COLO829 (cell line): ENCODE data around the gene RABEPK.
"Not testable (repeated sequence)": the region's sequence is repeated elsewhere in the genome, so short reads cannot be mapped to it uniquely, and the experiment has no call there.

Source experiments
- DNase-seq: peaks from one replicate; pipeline ENCODE4 v3.0.0; 2012; ENCODE audit warnings: low spot score

Gene RABEPK

DNA sequence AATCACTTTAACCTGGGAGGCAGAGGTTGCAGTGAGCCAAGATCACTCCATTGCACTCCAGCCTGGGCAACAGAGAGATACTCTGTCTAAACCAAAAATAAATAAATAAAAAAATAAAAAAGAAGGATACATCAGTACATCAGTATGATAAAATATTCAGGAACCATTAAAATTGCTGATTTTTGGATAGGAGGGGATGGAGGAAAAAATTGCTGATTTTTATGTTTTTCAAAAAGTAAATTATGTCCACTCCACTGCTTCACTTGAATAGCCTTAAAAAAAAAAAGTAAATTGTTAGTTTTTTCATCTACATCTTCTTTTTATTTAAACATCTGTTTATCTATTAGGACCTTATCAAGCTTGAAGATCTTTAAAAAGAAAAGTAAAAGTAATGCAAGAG lies 53.9 kb downstream of the RABEPK start:
- DNase-seq: no peak

DNA sequence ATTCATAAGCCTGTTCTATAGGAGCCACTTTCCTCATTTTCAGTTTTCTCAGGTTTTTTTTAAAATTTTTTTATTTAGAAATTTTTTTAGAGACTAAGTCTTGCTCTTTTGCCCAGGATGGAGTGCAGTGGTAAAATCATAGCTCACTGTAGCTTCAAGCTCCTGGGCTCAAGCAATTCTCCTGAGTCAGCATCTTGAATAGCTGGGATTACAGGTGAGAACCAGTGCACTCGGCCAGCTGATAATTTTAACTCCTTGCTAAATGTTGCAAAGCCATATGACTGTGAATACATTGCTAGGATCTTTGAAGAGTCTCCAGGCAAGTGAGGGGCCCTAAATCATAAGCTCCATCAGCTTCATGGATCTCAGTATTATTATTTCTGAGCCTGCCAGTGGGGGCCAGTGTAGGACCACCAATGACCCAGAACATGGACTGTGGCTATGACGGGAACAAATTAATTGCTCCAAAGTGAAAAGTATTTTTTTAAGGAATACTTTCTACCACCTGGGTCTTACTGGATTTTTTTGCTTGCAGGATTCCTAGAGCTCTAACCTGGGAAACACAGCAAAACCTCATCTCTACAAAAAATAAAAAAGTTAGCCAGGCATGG lies 55.5 kb downstream of the RABEPK start:
- peak; percentile 17 for DNase-seq

DNA sequence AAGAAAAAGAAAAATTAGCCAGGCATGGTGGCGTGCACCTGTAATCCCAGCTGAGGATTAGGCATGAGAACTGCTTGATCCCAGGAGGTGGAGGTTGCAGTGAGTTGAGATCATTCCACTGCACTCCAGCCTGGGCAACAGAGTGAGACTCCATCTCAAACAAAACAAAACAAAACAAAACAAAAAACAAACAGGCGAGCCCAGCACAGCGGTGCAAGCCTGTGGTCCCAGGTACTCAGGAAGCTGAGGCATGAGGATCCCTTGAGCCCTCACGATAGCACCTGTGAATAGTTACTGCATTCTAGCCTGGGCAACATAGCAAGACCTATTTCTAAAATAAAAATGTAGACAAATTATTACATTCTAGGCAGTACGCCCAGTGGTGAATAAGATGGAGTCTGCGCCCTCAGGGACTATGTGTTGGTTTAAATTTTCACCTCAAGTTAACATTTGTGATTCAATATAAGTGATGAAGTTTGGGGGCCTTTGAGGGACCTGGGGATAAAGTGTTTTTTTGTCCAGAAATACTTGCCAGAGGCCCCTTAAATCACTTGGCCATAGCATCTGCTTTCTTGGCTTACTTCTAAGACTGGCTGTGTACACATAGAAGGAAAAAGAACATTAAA lies 57.9 kb downstream of the RABEPK start:
- no peak for DNase-seq

DNA sequence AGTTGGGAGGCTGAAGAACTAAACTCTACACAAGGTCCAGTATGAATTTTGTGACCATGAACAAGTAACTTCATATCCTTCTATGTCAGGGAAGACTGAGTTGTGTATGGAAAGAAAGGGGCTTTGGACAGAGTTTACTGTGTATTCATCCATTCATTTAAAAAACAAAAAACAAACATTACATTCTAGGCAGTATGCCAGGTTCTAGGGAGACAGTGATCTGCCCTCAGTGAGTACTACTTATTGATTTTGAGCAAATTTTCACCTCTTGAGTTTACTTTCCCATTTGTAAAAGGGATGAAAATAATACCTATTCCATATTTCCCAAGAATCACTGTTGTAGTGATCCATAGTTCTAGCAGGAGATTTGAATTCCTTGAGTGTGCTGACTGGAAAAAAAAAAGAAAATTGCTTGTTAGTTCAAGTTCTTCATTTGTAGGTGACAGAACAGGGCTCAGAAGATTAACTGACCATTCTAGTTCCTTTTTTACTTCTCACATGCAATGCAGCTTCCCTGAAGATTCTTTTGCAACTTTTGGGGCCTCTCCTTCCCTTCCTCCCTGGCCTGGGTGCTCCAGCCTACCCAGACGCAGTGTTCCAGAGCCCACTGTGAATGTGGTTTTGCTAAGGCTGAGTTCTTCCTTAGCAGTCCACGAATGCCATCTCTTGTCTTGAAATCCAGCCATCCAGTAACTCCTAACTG lies 58.6 kb downstream of the RABEPK start:
- DNase-seq: no peak

DNA sequence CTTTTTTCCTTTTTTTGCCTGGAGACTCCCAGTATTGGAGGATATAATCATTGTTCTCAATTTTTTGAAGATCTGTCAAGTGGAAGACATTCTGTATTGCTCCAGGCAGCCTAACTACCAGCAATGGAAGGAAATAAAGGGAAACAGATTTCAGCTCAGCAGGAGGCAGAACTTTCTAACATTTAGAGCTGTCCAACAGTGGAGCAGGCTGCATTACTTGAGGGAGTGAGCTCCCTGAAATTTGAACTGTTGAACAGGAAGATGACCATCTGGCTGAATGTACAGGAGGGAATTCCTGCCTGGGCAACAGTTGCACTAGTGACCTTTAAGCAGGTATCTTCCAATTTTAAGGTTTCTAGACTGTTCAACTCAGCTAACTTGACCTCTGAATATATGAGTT lies 60.2 kb downstream of the RABEPK start:
- DNase-seq: no peak

DNA sequence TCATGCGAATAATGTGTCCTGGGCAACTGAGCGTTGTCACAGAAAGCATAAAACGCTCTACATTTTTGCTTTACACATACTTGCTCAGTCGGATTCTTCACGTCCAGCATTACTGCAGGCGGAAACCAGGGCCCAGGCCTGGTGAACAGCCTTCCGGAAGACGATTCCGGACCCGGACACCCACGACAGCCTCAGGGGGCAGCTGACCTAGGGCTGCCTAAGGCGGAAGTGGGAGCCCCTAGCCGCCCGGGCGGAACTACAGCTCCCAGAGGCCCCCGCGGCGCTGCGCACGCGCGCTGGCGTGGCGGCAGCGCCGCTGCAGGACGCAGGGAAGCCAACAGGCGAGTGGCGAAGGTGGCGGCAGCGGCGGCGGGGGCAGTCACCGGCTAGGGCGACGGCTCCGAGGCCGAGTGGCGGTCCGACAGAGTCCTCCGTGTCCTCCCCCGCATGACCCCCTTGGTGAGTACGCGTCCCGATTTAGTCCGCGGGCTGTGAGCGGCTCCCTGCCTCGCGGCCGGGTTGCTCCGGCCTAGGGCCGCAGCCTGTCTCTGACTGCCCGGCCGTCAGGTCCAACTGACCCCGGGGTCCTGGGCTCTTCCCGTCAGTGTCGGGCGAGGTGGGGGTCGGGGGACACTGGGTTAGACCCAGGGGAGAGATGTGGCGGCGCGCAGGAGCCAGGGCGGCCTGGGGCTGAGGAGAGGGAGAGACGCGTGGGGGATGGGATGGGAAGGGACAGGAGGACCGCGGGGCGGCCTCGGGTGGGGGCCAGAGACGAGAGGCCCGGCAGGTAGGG lies 61.4 kb downstream of the RABEPK start, which contains the start of gene GAPVD1:
GAPVD1 (plus strand) TSS at position 326 of the 793 bp plus-strand sequence. CDS start 37,096 bp downstream, outside the sequence.
- DNase-seq: peak; percentile 97

DNA sequence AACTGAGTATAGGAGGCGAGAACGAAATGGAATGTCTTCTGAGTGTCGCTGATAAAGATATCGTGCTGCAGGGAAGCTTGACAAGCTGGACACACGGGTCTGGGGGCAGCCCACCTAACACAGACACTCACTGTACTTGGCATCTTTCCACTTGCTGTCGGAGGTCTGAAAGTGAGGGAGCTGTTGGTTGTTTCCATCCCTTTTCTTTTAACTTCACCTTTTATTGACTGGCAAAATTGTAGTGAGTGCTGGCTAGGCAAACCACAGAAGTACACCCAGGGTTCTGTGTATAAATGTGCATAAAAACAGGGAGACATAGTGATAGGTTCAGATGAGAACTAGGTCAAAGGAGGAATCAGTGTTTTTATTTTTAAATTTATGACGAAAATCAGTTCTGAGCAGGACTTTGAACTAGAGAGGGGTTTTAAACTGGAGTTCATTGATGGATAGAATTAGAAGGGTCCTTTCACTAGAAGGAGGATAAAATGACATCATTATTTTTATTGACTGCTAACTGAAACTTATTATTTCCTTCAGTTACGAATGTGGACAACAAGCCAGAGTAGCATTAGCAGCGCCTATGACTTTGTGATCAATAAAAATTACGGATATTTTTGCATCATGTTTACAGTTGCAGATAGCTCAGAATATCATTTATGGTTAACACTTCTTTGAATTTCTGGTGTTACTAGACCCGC lies 62.1 kb downstream of the RABEPK start:
- no peak for DNase-seq

DNA sequence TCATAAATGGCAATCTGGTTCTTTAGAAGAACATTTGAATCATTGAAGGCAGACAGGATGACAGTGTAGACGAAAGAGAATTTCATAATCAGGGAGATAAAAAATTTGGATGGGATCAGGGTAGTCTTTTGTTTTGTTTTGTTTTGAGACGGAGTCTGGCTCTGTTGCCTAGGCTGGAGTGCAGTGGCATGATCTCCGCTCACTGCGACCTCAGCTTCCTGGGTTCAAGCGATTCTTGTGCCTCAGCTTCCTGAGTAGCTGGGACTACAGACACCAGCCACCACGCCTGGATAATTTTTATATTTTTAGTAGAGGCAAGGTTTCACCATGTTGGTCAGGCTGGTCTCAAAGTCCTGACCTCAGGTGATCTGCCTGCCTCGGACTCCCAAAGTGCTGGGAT lies 63.7 kb downstream of the RABEPK start:
- DNase-seq: not testable (repeated sequence)

DNA sequence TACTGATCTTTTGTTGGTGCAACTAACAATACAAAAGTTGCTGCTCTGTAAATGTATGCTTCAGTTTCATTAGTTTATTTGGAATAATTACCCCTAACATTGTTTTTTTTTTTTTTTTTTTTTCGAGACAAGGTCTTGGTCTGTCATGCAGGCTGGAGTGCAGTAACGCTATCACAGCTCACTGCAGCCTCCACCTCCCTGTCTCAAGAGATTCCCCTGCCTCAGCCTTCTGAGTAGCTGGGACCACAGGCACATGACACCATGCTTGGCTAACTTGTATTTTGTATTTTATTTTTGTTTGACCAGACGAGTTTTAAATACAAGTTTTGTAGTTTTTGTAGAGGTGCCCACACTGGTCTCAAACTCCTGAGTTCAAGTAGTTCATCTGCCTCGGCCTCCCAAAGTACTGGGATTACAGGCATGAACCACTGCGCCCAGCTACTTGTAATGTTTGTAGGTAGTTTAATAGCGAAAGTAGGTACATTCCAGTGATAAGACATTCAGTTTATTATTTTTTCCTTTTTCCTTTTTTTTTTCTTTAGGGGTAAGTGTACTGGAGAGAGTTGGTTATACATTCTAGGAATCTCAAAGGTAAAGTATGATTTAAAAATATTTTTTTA lies 68.2 kb downstream of the RABEPK start:
- no peak for DNase-seq

DNA sequence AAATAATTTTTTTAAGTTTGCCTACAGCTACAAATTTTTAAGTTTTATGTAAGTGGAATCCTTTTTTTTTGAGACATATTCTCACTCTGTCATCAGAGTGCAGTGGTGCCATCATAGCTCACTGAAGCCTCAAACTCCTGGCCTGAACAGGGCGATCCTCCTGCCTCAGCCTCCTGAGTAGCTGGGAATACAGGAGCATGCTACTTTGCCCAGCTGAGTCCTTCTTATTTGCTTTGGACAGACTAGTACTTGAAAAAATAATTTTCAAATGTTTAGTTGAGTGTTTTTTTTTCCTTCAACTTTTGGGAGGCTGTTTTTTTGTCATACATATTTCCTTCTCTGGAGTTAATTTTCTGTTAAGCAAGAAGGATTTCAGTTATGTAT lies 68.7 kb downstream of the RABEPK start:
- no peak for DNase-seq

DNA sequence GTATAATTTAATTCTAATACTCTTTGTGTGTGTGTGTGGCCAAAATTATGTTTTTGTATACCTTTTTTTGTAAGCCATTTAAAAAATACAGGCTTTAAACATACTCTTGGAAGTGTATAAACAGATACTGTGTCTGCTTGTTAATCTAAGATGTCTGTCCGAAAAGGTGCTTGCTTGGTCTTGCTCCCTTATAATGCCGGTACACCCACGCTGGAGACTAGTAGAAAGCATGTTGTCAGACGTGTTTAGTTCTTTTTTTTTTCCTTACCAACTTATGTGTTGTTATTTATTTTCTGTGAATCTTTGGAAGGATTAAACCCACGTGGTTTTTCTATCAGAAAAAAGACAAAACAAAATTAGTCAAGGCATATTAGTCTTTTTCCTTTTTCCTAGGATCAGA lies 70.7 kb downstream of the RABEPK start:
- no peak for DNase-seq

DNA sequence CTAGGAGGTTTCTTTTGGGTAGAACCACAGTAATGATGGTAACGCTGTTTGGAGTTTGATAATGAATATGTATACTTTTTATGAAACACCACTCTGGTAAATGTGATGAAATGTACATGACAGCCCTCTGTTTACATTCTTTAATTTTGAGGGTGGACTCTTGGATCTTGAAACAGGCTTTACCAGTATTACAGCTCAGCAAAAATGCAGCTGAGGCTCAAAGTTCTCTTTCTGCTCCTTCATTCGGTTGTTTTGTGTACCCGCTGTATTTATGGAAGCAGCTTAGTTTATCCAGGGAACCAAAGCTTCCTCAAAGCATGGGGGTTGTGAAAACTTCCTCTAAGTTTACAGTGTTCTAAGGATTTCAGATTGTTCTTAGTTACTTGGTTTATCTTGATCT lies 72.4 kb downstream of the RABEPK start:
- DNase-seq: no peak

DNA sequence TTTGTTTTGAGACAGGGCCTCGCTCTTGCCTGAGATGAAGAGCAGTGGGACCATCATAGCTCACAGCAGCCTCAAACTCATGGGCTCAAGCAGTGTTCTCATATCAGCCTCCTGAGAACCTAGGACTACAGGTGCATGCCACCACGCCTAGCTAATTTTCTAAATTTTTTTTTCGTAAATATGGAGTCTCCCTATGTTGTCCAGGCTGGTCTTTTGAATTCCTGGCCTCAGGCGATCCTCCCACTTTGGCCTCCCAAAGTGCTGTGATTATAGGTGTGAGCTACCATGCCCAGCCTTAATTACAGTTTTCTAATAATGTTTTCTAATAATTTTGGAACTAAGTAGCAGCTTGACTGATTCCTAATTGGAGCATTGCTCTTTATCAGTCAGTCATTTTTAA lies 76.4 kb downstream of the RABEPK start:
- no peak for DNase-seq

DNA sequence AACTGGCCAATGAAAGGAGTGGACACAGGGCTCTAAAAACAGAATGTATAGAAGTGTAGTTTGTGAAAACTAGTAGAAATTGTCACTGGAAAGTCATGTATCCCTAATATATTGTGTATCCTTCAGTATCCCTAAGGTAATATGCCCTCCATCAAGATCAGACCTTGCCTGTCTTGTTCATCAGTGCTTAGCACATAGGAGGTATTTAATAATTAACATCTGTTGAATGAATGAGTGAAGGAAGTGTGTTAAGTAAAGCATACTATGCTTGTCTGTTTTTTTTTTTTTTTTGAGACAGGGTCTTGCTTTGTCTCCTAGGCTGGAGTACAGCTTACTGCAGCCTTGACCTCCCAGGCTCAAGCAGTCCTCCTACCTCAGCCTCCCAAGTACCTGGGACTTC lies 77.1 kb downstream of the RABEPK start:
- no peak for DNase-seq

DNA sequence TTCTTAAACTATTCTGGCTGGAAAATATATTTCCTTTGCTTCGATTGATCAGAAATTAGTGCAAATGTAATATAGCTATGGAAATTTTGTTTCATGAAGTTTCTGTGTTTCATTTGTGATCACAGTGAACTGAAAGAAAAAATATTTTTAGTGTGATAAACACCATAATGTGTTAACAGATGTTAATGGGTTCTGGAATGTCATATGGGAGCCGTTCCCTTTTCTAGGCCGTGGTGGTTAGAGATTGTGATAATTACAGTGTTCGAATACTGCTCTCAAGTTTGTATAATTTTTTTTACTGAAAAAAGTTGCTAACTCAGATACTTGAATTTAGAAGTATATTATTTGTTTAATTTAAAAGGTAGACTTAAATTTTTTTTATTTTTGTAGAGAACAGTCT lies 80.6 kb downstream of the RABEPK start:
- DNase-seq: no peak
